ENCODE measurements around the gene SCAPER.

The SCAPER gene

DNA sequence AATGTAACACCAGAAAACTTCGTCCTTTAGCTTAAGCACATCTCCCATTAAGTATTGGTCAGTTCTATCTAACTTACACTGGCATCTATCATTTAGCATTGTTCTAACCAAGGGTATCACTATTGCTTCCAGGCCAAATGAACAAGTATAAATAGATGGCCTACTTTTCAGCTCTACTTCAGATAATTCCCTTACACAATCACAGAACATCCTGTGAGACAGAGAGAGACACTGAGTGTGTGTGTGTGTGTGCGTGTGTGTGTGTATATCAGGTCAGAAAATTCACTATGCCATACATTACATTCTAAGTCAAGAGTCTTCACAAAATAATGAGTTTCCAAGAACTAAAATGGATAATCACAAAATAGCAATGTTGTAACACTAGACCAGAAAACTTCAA lies 39.1 kb downstream of the SCAPER start:
- TF ChIP-seq POLR2AphosphoS5 (IDR thresholded peaks at IDR 0.05; ENCODE audit: low read depth, low read length) (no peak), FOXP2 (optimal IDR thresholded peaks at IDR 0.05; ENCODE audit: borderline replicate concordance, extremely low read depth, extremely low read length, insufficient read depth) (no peak), SIN3A (IDR thresholded peaks at IDR 0.05; ENCODE audit: borderline replicate concordance, insufficient read depth, low read length) (no peak), TAF1 (IDR thresholded peaks at IDR 0.05; ENCODE audit: borderline replicate concordance, insufficient read depth, low read length) (no peak)
- TF ChIP-seq, protein P1, sequence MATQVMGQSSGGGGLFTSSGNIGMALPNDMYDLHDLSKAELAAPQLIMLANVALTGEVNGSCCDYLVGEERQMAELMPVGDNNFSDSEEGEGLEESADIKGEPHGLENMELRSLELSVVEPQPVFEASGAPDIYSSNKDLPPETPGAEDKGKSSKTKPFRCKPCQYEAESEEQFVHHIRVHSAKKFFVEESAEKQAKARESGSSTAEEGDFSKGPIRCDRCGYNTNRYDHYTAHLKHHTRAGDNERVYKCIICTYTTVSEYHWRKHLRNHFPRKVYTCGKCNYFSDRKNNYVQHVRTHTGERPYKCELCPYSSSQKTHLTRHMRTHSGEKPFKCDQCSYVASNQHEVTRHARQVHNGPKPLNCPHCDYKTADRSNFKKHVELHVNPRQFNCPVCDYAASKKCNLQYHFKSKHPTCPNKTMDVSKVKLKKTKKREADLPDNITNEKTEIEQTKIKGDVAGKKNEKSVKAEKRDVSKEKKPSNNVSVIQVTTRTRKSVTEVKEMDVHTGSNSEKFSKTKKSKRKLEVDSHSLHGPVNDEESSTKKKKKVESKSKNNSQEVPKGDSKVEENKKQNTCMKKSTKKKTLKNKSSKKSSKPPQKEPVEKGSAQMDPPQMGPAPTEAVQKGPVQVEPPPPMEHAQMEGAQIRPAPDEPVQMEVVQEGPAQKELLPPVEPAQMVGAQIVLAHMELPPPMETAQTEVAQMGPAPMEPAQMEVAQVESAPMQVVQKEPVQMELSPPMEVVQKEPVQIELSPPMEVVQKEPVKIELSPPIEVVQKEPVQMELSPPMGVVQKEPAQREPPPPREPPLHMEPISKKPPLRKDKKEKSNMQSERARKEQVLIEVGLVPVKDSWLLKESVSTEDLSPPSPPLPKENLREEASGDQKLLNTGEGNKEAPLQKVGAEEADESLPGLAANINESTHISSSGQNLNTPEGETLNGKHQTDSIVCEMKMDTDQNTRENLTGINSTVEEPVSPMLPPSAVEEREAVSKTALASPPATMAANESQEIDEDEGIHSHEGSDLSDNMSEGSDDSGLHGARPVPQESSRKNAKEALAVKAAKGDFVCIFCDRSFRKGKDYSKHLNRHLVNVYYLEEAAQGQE (IDR thresholded peaks at IDR 0.05; ENCODE audit: insufficient read depth in 1 of 2, low read depth in 2 of 2, low read length in 2 of 2), result no peak

DNA sequence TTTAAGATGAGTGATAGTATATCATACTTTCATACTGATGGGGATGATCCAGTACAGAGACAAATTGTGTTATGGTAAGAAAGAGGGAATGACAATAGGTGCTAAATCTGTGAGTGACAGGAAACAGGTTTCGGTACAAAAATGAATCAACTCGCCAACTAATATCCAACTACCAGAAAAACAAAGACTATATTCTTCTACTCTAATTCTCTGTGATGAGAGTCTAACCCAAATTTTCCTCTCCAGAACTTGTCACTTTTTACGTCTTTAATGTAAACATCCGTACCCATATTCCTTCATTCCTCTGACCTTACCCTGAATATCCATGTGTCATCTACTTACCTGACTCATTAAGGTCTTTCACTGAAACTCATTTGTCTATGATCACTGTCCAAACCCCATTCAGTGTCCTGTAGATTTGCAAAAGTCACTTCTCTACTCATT lies 39.6 kb downstream of the SCAPER start:
- TF ChIP-seq, protein P1 (IDR thresholded peaks at IDR 0.05; ENCODE audit: insufficient read depth in 1 of 2, low read depth in 2 of 2, low read length in 2 of 2), result no peak
- TF ChIP-seq FOXP2 (optimal IDR thresholded peaks at IDR 0.05; ENCODE audit: borderline replicate concordance, extremely low read depth, extremely low read length, insufficient read depth), result no peak
- no peak for TF ChIP-seq TAF1 (IDR thresholded peaks at IDR 0.05; ENCODE audit: borderline replicate concordance, insufficient read depth, low read length)
- TF ChIP-seq POLR2AphosphoS5 (IDR thresholded peaks at IDR 0.05; ENCODE audit: low read depth, low read length), result no peak
- TF ChIP-seq SIN3A (IDR thresholded peaks at IDR 0.05; ENCODE audit: borderline replicate concordance, insufficient read depth, low read length), result no peak

DNA sequence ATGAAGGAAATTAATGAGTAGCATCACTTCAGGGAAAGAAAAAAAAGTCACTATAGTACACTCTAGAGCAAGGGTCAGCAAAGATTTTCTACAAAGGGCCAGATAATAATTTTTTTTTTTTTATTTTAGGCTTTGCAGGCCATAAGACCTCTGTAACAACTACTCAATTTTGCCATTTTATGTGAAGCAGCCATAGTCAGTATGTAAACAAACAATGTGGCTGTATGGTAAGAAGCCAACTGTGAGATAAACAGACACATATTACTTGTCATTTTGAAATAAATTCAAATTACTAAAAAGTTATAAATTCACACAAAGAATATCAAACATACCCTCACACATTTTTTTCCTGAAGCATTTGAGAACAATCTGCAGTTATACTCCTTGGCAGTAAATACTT lies 40.6 kb downstream of the SCAPER start:
- TF ChIP-seq TAF1 (IDR thresholded peaks at IDR 0.05; ENCODE audit: borderline replicate concordance, insufficient read depth, low read length), result no peak
- TF ChIP-seq POLR2AphosphoS5 (IDR thresholded peaks at IDR 0.05; ENCODE audit: low read depth, low read length), result no peak
- TF ChIP-seq FOXP2 (optimal IDR thresholded peaks at IDR 0.05; ENCODE audit: borderline replicate concordance, extremely low read depth, extremely low read length, insufficient read depth), result no peak
- no peak for TF ChIP-seq SIN3A (IDR thresholded peaks at IDR 0.05; ENCODE audit: borderline replicate concordance, insufficient read depth, low read length)
- TF ChIP-seq, protein P1 (IDR thresholded peaks at IDR 0.05; ENCODE audit: insufficient read depth in 1 of 2, low read depth in 2 of 2, low read length in 2 of 2), result no peak

DNA sequence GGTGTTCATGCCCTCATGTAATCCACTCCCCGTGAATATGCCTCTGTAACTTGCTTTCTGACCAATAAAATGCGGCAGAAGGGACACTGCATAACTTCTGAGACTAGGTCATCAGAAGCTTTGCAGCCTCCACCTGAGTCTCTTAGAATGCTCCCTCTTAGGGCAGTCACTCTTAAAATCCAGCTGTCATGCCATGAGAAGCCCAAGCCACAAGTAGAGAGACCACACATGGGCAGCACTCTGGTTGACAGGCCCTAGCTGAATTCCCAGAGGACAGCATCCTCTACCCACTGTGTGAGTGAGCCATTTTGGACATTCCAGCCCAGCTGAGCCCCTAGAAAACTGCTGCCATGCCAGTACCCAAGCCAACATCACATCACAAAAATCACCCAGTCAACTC lies 41.4 kb downstream of the SCAPER start:
- TF ChIP-seq TAF1 (IDR thresholded peaks at IDR 0.05; ENCODE audit: borderline replicate concordance, insufficient read depth, low read length), result no peak
- TF ChIP-seq POLR2AphosphoS5 (IDR thresholded peaks at IDR 0.05; ENCODE audit: low read depth, low read length), result no peak
- no peak for TF ChIP-seq FOXP2 (optimal IDR thresholded peaks at IDR 0.05; ENCODE audit: borderline replicate concordance, extremely low read depth, extremely low read length, insufficient read depth)
- no peak for TF ChIP-seq SIN3A (IDR thresholded peaks at IDR 0.05; ENCODE audit: borderline replicate concordance, insufficient read depth, low read length)
- TF ChIP-seq, protein P1 (IDR thresholded peaks at IDR 0.05; ENCODE audit: insufficient read depth in 1 of 2, low read depth in 2 of 2, low read length in 2 of 2), result no peak

DNA sequence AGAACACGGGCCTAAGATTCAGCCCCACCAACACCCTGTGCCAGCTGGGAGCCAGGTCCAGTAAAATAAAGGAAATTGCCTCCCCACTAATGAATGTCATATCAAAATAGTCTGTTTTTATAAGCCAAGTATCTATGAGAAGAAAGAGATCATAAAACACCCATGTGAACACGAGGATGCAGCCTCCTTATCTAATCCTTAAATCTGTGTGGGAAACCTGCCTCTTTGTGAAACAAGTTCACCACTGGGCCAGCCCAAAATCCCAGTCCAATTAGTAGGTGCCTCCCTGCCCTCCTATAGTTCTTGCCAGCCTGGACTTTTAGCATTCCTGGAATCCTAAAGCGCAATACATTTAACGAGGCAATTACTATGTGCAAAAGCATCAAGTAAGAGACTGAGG lies 42.0 kb downstream of the SCAPER start:
- no peak for TF ChIP-seq POLR2AphosphoS5 (IDR thresholded peaks at IDR 0.05; ENCODE audit: low read depth, low read length)
- TF ChIP-seq, protein P1 (IDR thresholded peaks at IDR 0.05; ENCODE audit: insufficient read depth in 1 of 2, low read depth in 2 of 2, low read length in 2 of 2), result no peak
- TF ChIP-seq SIN3A (IDR thresholded peaks at IDR 0.05; ENCODE audit: borderline replicate concordance, insufficient read depth, low read length), result no peak
- no peak for TF ChIP-seq FOXP2 (optimal IDR thresholded peaks at IDR 0.05; ENCODE audit: borderline replicate concordance, extremely low read depth, extremely low read length, insufficient read depth)
- TF ChIP-seq TAF1 (IDR thresholded peaks at IDR 0.05; ENCODE audit: borderline replicate concordance, insufficient read depth, low read length), result no peak

All from PFSK-1 (cell line).